Astrocyte (in vitro differentiated cells and primary cell): ENCODE data around the gene SLC44A3. TPM values are rescaled to one million over a fixed set of nuclear protein-coding genes. Genes with fewer than 3 reads are reported as not detected.
A peak's percentile ranks its signal among the peaks of the same experiment; 100 is the strongest.

ENCODE experiments used
- DNase-seq: peaks from one replicate; pipeline ENCODE4 v3.0.0-alpha.2; 2010; ENCODE audit warnings: low read depth
- FAIRE-seq: peaks from 2 replicates; lab custom pipeline; 2011; peaks lifted over from hg19 to GRCh38; lab: Jason Lieb, UNC
- H2AFZ ChIP-seq: 2 replicates; pipeline ENCODE4 v1.6.0; 2012; ENCODE audit warnings: low read depth, low read length, inconsistent platforms
- H3K27ac ChIP-seq: 2 replicates; pipeline ENCODE4 v1.5.1; 2011; ENCODE audit warnings: low read depth, low read length, inconsistent platforms
- H3K27me3 ChIP-seq: 2 replicates; pipeline ENCODE4 v1.6.0; 2011; ENCODE audit warnings: low read length, inconsistent platforms; ENCODE audit not compliant: insufficient read depth
- H3K36me3 ChIP-seq: 2 replicates; pipeline ENCODE4 v1.5.1; 2011; ENCODE audit warnings: low read length, inconsistent platforms; ENCODE audit not compliant: insufficient read depth
- H3K4me1 ChIP-seq: 2 replicates; pipeline ENCODE4 v1.5.1; 2011; ENCODE audit warnings: low read length, inconsistent platforms; ENCODE audit not compliant: insufficient read depth
- H3K4me2 ChIP-seq: 2 replicates; pipeline ENCODE4 v1.6.0; 2012; ENCODE audit warnings: low read length, inconsistent platforms
- H3K4me3 ChIP-seq: 2 replicates; pipeline ENCODE4 v1.5.1; 2011; ENCODE audit warnings: low read depth, mild to moderate bottlenecking, low read length, inconsistent platforms; ENCODE audit not compliant: insufficient read depth
- H3K79me2 ChIP-seq: 2 replicates; pipeline ENCODE4 v1.6.0; 2012; ENCODE audit warnings: mild to moderate bottlenecking, low read length, inconsistent platforms; ENCODE audit not compliant: insufficient read depth
- H3K9ac ChIP-seq: 2 replicates; pipeline ENCODE4 v1.6.0; 2012; ENCODE audit warnings: mild to moderate bottlenecking, low read length, inconsistent platforms
- H3K9me3 ChIP-seq: 2 replicates; pipeline ENCODE4 v1.5.1; 2012; ENCODE audit warnings: low read depth, mild to moderate bottlenecking, low read length, inconsistent platforms; ENCODE audit not compliant: insufficient read depth
- H4K20me1 ChIP-seq: 2 replicates; pipeline ENCODE4 v1.6.0; 2012; ENCODE audit warnings: low read length, inconsistent platforms; ENCODE audit not compliant: insufficient read depth
- H3K27ac Mint-ChIP-seq: one replicate; pipeline ENCODE4 v1.8.0; 2021; ENCODE audit warnings: mild to moderate bottlenecking, mixed read lengths; ENCODE audit not compliant: unreplicated experiment
- H3K27me3 Mint-ChIP-seq: one replicate; pipeline ENCODE4 v1.8.0; 2021; ENCODE audit warnings: low read depth, mixed read lengths; ENCODE audit not compliant: unreplicated experiment
- H3K36me3 Mint-ChIP-seq: one replicate; pipeline ENCODE4 v1.8.0; 2021; ENCODE audit warnings: low read depth, mixed read lengths; ENCODE audit not compliant: unreplicated experiment
- H3K4me1 Mint-ChIP-seq: one replicate; pipeline ENCODE4 v1.8.0; 2021; ENCODE audit warnings: low read depth, mixed read lengths; ENCODE audit not compliant: unreplicated experiment
- H3K4me3 Mint-ChIP-seq: one replicate; pipeline ENCODE4 v1.8.0; 2021; ENCODE audit warnings: mild to moderate bottlenecking, moderate library complexity, mixed read lengths; ENCODE audit not compliant: unreplicated experiment
- H3K9me3 Mint-ChIP-seq: one replicate; pipeline ENCODE4 v1.8.0; 2021; ENCODE audit warnings: mild to moderate bottlenecking, mixed read lengths; ENCODE audit not compliant: unreplicated experiment
- EZH2 ChIP-seq: IDR thresholded peaks from 2 replicates; pipeline ENCODE4 v1.6.1; 2012; ENCODE audit warnings: mild to moderate bottlenecking, low read length, inconsistent platforms; ENCODE audit not compliant: insufficient read depth
- total RNA-seq: library from RNA; stranded (reverse); gene quantifications from 2 replicates; pipeline ENCODE4 v1.2.1, GENCODE V29; 2021
- TF ChIP-seq, protein P1 (sequence below): IDR thresholded peaks from 2 replicates; pipeline ENCODE4 v1.5.1; 2011; ENCODE audit warnings: low read depth, mild to moderate bottlenecking, inconsistent platforms, low read length, moderate library complexity; ENCODE audit not compliant: insufficient read depth

The SLC44A3 gene
- total RNA-seq, 1 donor from 2014 or later, result 3.7 TPM

DNA sequence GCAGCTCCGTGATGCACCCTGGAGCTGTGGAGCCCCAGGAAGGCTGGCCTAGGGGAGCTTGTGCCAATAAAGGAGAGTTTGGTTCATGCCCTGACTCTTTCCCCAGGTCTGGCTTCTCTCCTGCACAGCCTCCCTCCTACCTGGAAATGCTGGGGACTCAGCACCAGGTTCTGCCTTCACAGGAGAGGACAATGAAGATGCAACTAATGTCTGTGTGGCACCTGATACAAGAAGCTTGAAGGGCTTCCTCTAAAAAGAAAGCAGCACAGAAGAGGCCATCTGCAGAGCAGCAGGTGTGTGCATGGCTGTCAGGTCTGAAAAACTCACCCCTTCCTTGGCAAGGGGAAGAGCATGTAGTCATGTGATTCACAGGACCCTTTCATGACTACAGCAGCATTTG, 43.7 kb upstream of the SLC44A3 start:
- TF ChIP-seq, protein P1, sequence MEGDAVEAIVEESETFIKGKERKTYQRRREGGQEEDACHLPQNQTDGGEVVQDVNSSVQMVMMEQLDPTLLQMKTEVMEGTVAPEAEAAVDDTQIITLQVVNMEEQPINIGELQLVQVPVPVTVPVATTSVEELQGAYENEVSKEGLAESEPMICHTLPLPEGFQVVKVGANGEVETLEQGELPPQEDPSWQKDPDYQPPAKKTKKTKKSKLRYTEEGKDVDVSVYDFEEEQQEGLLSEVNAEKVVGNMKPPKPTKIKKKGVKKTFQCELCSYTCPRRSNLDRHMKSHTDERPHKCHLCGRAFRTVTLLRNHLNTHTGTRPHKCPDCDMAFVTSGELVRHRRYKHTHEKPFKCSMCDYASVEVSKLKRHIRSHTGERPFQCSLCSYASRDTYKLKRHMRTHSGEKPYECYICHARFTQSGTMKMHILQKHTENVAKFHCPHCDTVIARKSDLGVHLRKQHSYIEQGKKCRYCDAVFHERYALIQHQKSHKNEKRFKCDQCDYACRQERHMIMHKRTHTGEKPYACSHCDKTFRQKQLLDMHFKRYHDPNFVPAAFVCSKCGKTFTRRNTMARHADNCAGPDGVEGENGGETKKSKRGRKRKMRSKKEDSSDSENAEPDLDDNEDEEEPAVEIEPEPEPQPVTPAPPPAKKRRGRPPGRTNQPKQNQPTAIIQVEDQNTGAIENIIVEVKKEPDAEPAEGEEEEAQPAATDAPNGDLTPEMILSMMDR, result no peak
- no peak for TF ChIP-seq EZH2

DNA sequence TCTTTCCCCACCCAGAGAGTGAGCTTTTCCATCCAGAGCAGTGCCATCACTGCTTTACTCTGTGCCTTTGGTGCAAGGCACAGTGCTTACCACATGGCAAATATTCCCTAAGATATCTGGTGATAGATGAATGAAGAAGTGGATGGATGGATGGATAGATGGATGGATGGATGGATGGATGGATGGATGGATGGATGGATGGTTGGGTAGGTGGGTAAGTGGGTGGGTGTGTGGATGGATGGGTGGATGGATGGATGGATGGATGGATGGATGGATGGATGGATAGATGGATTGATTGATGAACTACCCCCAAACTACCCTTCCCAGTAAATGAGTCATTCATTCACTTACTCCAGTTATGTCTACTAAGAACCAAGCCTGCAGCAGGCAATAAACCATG, 42.9 kb upstream of the SLC44A3 start:
- Mint-ChIP-seq H3K27me3 (no peaks in the 10 kb centered on the region), H3K4me1 (peaks cover 37% of the 10 kb centered on the region), H3K4me3 (no peak overlapping the region), H3K9me3 (no peaks in the 10 kb centered on the region), H3K27ac (no peak overlapping the region), H3K36me3 (peaks cover 2% of the 10 kb centered on the region)
- Histone ChIP-seq H3K4me1 (peaks cover 14% of the 10 kb centered on the region), H3K4me2 (no peak overlapping the region), H3K36me3 (no peaks in the 10 kb centered on the region), H3K27ac (no peak overlapping the region), H4K20me1 (no peaks in the 10 kb centered on the region), H3K27me3 (no peaks in the 10 kb centered on the region), H2AFZ (no peak overlapping the region), H3K9me3 (peaks cover 8% of the 10 kb centered on the region), H3K79me2 (no peaks in the 10 kb centered on the region), H3K9ac (no peak overlapping the region), H3K4me3 (no peak overlapping the region)
- TF ChIP-seq, protein P1, result no peak
- TF ChIP-seq EZH2, result no peak
- FAIRE-seq, result no peak
- DNase-seq, result no peak

More for the DNA sequence above, 43.7 kb upstream of the SLC44A3 start:
- Histone ChIP-seq H3K4me1 (peaks cover 14% of the 10 kb centered on the region), H3K79me2 (no peaks in the 10 kb centered on the region), H3K4me2 (no peak overlapping the region), H3K27me3 (no peaks in the 10 kb centered on the region), H3K9ac (no peak overlapping the region), H3K4me3 (no peak overlapping the region), H4K20me1 (no peaks in the 10 kb centered on the region), H3K36me3 (no peaks in the 10 kb centered on the region), H3K9me3 (peaks cover 8% of the 10 kb centered on the region), H3K27ac (no peak overlapping the region), H2AFZ (no peak overlapping the region)
- H3K27me3 Mint-ChIP-seq, result no peaks in the 10 kb centered on the region
- H3K36me3 Mint-ChIP-seq, result peaks cover 2% of the 10 kb centered on the region
- no peak overlapping the region for H3K4me3 Mint-ChIP-seq
- no peaks in the 10 kb centered on the region for H3K9me3 Mint-ChIP-seq
- FAIRE-seq (no peak), DNase-seq (no peak)
- no peak overlapping the region for H3K27ac Mint-ChIP-seq
- peaks cover 41% of the 10 kb centered on the region for H3K4me1 Mint-ChIP-seq

DNA sequence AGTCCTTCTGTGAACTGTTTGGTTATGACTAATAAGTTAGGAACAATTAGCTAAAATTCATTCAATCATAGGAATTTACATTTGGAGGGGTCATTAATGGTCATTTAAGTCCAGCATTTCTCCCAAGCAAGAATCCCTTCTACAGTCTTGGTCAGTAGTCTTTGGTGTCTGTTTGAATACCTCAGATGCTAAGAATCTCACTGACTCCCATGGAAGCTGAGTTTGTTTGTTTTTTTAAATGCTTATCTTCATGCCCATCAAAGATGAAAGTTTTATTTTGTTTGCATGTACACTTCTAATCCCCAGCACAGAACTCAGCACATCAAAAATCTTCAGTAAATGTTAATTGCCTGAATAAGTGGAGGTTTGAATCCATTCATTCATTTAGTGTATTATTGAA, 41.3 kb upstream of the SLC44A3 start:
- no peak overlapping the region for H3K4me3 Mint-ChIP-seq
- FAIRE-seq, result no peak

More for the DNA sequence above, 41.3 kb upstream of the SLC44A3 start:
- Mint-ChIP-seq H3K36me3 (peaks cover 2% of the 10 kb centered on the region), H3K27me3 (no peaks in the 10 kb centered on the region), H3K27ac (peak overlapping the region; percentile 56), H3K9me3 (no peaks in the 10 kb centered on the region), H3K4me1 (peaks cover 25% of the 10 kb centered on the region)
- peaks cover 8% of the 10 kb centered on the region for H3K9me3 ChIP-seq
- H3K9ac ChIP-seq, result no peak overlapping the region
- no peaks in the 10 kb centered on the region for H3K36me3 ChIP-seq
- peaks cover 16% of the 10 kb centered on the region for H3K4me1 ChIP-seq
- no peak for TF ChIP-seq EZH2
- TF ChIP-seq, protein P1, result no peak
- no peak overlapping the region for H3K4me3 ChIP-seq
- H4K20me1 ChIP-seq, result no peaks in the 10 kb centered on the region
- no peaks in the 10 kb centered on the region for H3K79me2 ChIP-seq
- H2AFZ ChIP-seq, result no peak overlapping the region
- no peaks in the 10 kb centered on the region for H3K27me3 ChIP-seq
- H3K4me2 ChIP-seq, result no peak overlapping the region
- peak; percentile 37 for DNase-seq
- no peak overlapping the region for H3K27ac ChIP-seq
